Stimulated activated naive CD8-positive, alpha-beta T cell treated with anti-CD3 and anti-CD28 coated beads, Interleukin-15, Interleukin-2, amounts not matched to agents 100 ng/mL and 50 ng/mL, for 24 hours (primary cell): ENCODE data around the gene SLC25A10.

Source experiments
- H3K27ac Mint-ChIP-seq: one replicate; pipeline ENCODE4 v1.8.0; 2021; ENCODE audit warnings: mild to moderate bottlenecking, mixed read lengths
- H3K27me3 Mint-ChIP-seq: one replicate; pipeline ENCODE4 v1.8.0; 2021; ENCODE audit warnings: mixed read lengths
- H3K36me3 Mint-ChIP-seq: one replicate; pipeline ENCODE4 v1.8.0; 2021; ENCODE audit warnings: low read depth, mixed read lengths
- H3K4me1 Mint-ChIP-seq: one replicate; pipeline ENCODE4 v1.8.0; 2021; ENCODE audit warnings: low read depth, mixed read lengths
- H3K4me3 Mint-ChIP-seq: one replicate; pipeline ENCODE4 v1.8.0; 2021; ENCODE audit warnings: mild to moderate bottlenecking, mixed read lengths
- H3K9me3 Mint-ChIP-seq: one replicate; pipeline ENCODE4 v1.8.0; 2021; ENCODE audit warnings: mixed read lengths

The SLC25A10 gene

GRCh38 chr17:81682565-81683207 lies 29.4 kb upstream of the SLC25A10 start:
- Mint-ChIP-seq H3K4me1 (peaks cover 35% of the 10 kb centered on the region), H3K27ac (peak overlapping the region; percentile 87), H3K9me3 (no peaks in the 10 kb centered on the region)

DNA sequence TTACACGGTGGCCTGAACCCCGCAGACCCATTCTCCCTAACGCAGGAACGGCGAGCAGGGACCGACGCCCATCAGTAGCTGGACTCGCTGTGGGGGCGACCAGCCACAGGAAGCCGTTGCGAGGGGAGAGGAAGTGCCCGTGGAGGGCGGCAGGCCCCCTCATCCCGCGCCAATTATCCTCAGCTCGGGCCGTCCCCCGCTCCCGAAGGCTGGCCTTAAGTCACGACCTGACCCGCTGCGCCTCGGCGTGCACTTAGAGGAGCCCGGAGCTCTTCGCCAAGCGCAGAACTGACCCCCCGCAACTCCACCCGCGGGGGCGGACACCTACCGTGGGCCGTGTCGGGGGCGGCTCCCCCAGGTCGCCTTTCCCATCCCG lies 28.9 kb upstream of the SLC25A10 start:
- peaks cover 32% of the 10 kb centered on the region for H3K36me3 Mint-ChIP-seq
- H3K9me3 Mint-ChIP-seq = no peaks in the 10 kb centered on the region
- H3K27ac Mint-ChIP-seq = peak overlapping the region; percentile 92
- no peaks in the 10 kb centered on the region for H3K27me3 Mint-ChIP-seq
- peak overlapping the region; percentile 94 for H3K4me3 Mint-ChIP-seq
- H3K4me1 Mint-ChIP-seq = peaks cover 35% of the 10 kb centered on the region

More at GRCh38 chr17:81682565-81683207, 29.4 kb upstream of the SLC25A10 start:
- H3K27me3 Mint-ChIP-seq = no peaks in the 10 kb centered on the region
- peaks cover 32% of the 10 kb centered on the region for H3K36me3 Mint-ChIP-seq
- H3K4me3 Mint-ChIP-seq = peak overlapping the region; percentile 94

GRCh38 chr17:81683584-81684441 lies 28.3 kb upstream of the SLC25A10 start, which contains the start of the genes ARL16 and HGS:
Gene ARL16 (minus strand): TSS chr17:81683797. CDS start chr17:81683753, 44 bp downstream.
Gene HGS (plus strand): TSS chr17:81684011. CDS start chr17:81684067, 56 bp downstream.
- peak within 1 kb of the TSS; percentile 92 for H3K27ac Mint-ChIP-seq
- H3K9me3 Mint-ChIP-seq = no peaks in the 10 kb centered on the region
- H3K36me3 Mint-ChIP-seq = peaks cover 36% of the 10 kb centered on the region
- H3K27me3 Mint-ChIP-seq = no peaks in the 10 kb centered on the region
- H3K4me3 Mint-ChIP-seq = peak within 1 kb of the TSS; percentile 94
- H3K4me1 Mint-ChIP-seq = peaks cover 35% of the 10 kb centered on the region

DNA sequence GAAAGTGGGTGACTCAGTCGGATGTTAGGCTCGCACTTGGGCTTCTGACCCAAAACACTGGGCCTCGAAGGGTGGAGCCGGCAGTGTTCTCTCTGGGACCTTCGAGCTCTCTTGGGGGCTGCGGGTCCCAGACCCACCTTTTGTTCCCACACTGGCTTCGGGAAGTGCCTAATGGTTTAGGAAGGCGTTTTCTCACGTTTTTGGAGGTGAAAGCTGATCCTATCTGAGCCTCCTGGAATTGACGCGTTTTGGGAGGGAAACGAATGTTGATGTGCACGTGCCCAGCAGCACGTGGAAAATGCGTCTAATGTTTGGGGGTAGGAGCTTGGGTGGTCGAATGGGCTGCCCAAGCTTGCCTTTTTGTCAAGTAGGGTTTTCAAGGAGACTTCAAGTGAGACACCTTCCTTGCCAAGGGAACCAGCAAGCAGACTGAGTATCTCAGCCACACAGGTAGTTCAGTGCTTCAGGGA lies 27.6 kb upstream of the SLC25A10 start:
- H3K27me3 Mint-ChIP-seq = no peaks in the 10 kb centered on the region
- no peaks in the 10 kb centered on the region for H3K9me3 Mint-ChIP-seq
- peak overlapping the region; percentile 94 for H3K4me3 Mint-ChIP-seq
- H3K4me1 Mint-ChIP-seq = peaks cover 35% of the 10 kb centered on the region
- peaks cover 42% of the 10 kb centered on the region for H3K36me3 Mint-ChIP-seq
- peak overlapping the region; percentile 88 for H3K27ac Mint-ChIP-seq

GRCh38 chr17:81685108-81685507 lies 27.0 kb upstream of the SLC25A10 start:
- Mint-ChIP-seq H3K9me3 (no peaks in the 10 kb centered on the region), H3K4me3 (peak overlapping the region; percentile 94), H3K27ac (peak overlapping the region; percentile 88), H3K4me1 (peaks cover 35% of the 10 kb centered on the region), H3K36me3 (peaks cover 48% of the 10 kb centered on the region), H3K27me3 (no peaks in the 10 kb centered on the region)

DNA sequence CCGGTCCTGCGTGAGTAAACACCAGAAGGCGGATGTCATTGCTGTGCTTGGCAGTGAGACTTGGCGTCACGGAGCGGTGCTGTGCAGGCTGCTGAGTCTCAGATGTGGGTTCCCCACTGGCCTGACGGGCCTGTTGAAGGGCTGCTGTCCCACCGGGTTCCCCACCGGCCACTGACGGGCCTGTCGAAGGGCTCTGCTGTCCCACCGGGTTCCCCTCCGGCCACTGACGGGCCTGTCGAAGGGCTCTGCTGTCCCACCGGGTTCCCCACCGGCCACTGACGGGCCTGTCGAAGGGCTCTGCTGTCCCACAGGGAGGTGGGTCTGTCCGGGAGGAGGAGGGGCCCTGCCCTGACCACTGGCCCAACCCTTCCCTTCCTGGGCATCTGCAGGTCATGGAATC lies 25.5 kb upstream of the SLC25A10 start:
- Mint-ChIP-seq H3K4me1 (peaks cover 35% of the 10 kb centered on the region), H3K4me3 (no peak overlapping the region), H3K27me3 (no peaks in the 10 kb centered on the region), H3K9me3 (no peaks in the 10 kb centered on the region), H3K36me3 (peaks cover 51% of the 10 kb centered on the region), H3K27ac (peak overlapping the region; percentile 26)

- Mint-ChIP-seq H3K9me3 (no peaks in the 10 kb centered on the region), H3K36me3 (peaks cover 59% of the 10 kb centered on the region), H3K27ac (peak overlapping the region; percentile 26), H3K4me1 (peaks cover 27% of the 10 kb centered on the region), H3K27me3 (no peaks in the 10 kb centered on the region), H3K4me3 (no peak overlapping the region)
Measured at GRCh38 chr17:81687770-81688541, 24.1 kb upstream of the SLC25A10 start.

DNA sequence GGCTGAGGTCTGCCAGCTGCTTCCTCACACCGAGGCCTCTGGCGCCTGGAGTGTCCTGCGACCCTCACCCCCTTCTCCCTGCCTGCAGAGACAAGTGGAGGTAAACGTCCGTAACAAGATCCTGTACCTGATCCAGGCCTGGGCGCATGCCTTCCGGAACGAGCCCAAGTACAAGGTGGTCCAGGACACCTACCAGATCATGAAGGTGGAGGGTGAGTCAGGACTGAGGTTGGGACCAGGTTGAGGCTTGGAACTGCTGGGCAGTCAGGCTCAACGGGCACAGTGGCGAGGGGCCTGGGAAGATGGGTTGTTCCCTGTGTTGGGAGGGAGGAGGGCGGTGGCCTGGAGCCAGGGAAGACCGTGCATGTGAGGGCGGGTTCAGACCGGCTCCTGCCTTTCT lies 23.5 kb upstream of the SLC25A10 start:
- Mint-ChIP-seq H3K36me3 (peaks cover 59% of the 10 kb centered on the region), H3K4me1 (peaks cover 24% of the 10 kb centered on the region), H3K9me3 (no peaks in the 10 kb centered on the region), H3K4me3 (no peak overlapping the region), H3K27ac (no peak overlapping the region), H3K27me3 (no peaks in the 10 kb centered on the region)

- peaks cover 52% of the 10 kb centered on the region for H3K36me3 Mint-ChIP-seq
- no peak overlapping the region for H3K27ac Mint-ChIP-seq
Measured at GRCh38 chr17:81690066-81690465, 22.0 kb upstream of the SLC25A10 start.

DNA sequence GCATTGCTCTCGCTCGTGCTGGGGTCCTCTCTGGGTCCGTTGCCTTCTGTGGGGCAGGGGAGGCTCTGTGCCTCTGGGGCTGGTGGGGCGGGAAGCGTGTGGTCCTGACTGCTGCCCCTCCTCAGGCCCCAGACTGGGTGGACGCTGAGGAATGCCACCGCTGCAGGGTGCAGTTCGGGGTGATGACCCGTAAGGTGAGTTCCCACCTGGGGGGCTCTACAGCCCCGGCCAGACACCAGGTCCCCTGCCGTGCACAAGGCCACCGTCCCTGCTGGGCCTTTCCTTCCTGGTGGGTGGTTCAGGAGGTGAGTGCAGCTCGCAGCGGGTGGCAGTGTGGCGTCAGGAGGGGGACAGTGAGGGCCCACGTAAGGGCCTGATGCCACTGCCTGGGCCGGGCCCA lies 21.5 kb upstream of the SLC25A10 start:
- Mint-ChIP-seq H3K4me3 (no peak overlapping the region), H3K27ac (no peak overlapping the region), H3K9me3 (no peaks in the 10 kb centered on the region), H3K4me1 (peaks cover 8% of the 10 kb centered on the region), H3K36me3 (peaks cover 48% of the 10 kb centered on the region), H3K27me3 (no peaks in the 10 kb centered on the region)

More at GRCh38 chr17:81690066-81690465, 22.0 kb upstream of the SLC25A10 start:
- H3K4me1 Mint-ChIP-seq = peaks cover 13% of the 10 kb centered on the region
- H3K27me3 Mint-ChIP-seq = no peaks in the 10 kb centered on the region
- H3K9me3 Mint-ChIP-seq = no peaks in the 10 kb centered on the region
- H3K4me3 Mint-ChIP-seq = no peak overlapping the region

GRCh38 chr17:81691196-81691595 lies 20.9 kb upstream of the SLC25A10 start:
- Mint-ChIP-seq H3K27ac (no peak overlapping the region), H3K36me3 (peaks cover 43% of the 10 kb centered on the region), H3K4me3 (no peak overlapping the region), H3K27me3 (no peaks in the 10 kb centered on the region), H3K4me1 (peaks cover 5% of the 10 kb centered on the region), H3K9me3 (no peaks in the 10 kb centered on the region)

DNA sequence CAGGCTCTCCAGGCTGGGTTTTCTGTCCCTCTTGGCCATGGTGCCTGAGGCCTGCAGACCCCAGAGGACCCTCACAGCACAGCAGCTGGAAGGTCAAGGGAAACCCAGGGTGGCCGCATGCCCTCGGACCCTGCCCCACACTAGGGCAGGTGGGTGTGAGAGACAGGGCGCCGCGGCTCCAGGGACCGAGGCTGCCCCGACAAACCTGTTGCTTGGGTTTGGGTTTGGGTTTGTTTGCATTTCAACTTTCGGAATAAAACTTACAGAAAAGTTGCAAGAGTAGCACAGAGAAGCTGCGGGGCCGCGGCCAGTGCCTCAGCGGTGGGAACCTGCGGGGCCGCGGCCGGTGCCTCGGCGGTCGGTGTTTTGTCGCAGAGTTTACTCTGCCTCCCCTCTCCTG lies 20.5 kb upstream of the SLC25A10 start:
- Mint-ChIP-seq H3K27me3 (no peaks in the 10 kb centered on the region), H3K4me3 (no peak overlapping the region), H3K9me3 (no peaks in the 10 kb centered on the region), H3K4me1 (peaks cover 5% of the 10 kb centered on the region), H3K27ac (no peak overlapping the region), H3K36me3 (peaks cover 40% of the 10 kb centered on the region)

GRCh38 chr17:81693509-81694210 lies 18.4 kb upstream of the SLC25A10 start:
- H3K27ac Mint-ChIP-seq = no peak overlapping the region
- no peaks in the 10 kb centered on the region for H3K9me3 Mint-ChIP-seq
- peaks cover 50% of the 10 kb centered on the region for H3K36me3 Mint-ChIP-seq
- H3K27me3 Mint-ChIP-seq = no peaks in the 10 kb centered on the region
- H3K4me1 Mint-ChIP-seq = no peaks in the 10 kb centered on the region
- H3K4me3 Mint-ChIP-seq = no peak overlapping the region

- no peak overlapping the region for H3K27ac Mint-ChIP-seq
- H3K4me1 Mint-ChIP-seq = no peaks in the 10 kb centered on the region
- no peaks in the 10 kb centered on the region for H3K9me3 Mint-ChIP-seq
- no peaks in the 10 kb centered on the region for H3K27me3 Mint-ChIP-seq
- no peak overlapping the region for H3K4me3 Mint-ChIP-seq
- peaks cover 47% of the 10 kb centered on the region for H3K36me3 Mint-ChIP-seq
Measured at GRCh38 chr17:81694810-81695209, 17.3 kb upstream of the SLC25A10 start.
